ENCODE data around the gene SLC12A8. TPM values are rescaled to one million over a fixed set of nuclear protein-coding genes. Genes with fewer than 3 reads are reported as not detected.

SLC12A8 gene
- total RNA-seq, 1 experiment from 2014 or later, result 7.1 TPM

DNA sequence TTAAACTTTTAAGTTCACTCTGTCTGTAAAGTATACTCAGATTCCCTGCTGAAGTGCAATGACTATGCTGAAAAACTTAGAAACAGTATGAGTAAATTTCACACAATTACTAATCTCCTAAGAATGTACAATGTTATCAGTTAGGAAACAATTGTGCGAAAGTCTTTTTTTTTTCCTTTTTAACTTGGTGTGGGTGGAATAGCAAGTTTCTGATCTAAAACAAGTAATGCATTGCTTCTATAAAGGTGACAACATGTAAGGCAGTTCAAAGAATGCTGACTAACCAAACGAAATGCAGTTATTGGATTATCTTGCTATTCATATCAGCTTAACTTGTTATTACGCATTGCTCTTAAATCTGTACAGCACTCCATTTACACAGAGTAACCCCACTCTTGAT, 19.3 kb upstream of the SLC12A8 start:
- intact Hi-C loops (cut with micrococcal nuclease; ENCODE audit: unreplicated experiment), result no loop called here
- DNase-seq (ENCODE audit: low spot score), result no peak
- no peak overlapping the region for H3K4me3 ChIP-seq (ENCODE audit: low read depth, low read length, poor library complexity, severe bottlenecking)
- TSS peak; percentile 7 for BruUV-seq (replicated peaks)
- H3K27ac ChIP-seq (ENCODE audit: low read depth, low read length, poor library complexity, severe bottlenecking), result peak overlapping the region; percentile 0
- CTCF ChIA-PET, result interaction anchor here (0.5 kb wide), 1 partner anchor 21 kb away, joined by 3 read pairs; no protein-coding TSS in a partner anchor
- peaks cover 12% of the 10 kb centered on the region for H3K4me1 ChIP-seq (ENCODE audit: insufficient read depth, low read length, poor library complexity, severe bottlenecking)
- POLR2A ChIA-PET (ENCODE audit: low non-redundant PET), result no interaction called here
- TF ChIP-seq EZH2 (IDR thresholded peaks at IDR 0.05; ENCODE audit: borderline replicate concordance, low read depth, low read length, poor library complexity, severe bottlenecking), result no peak
- TF ChIP-seq, protein P1, sequence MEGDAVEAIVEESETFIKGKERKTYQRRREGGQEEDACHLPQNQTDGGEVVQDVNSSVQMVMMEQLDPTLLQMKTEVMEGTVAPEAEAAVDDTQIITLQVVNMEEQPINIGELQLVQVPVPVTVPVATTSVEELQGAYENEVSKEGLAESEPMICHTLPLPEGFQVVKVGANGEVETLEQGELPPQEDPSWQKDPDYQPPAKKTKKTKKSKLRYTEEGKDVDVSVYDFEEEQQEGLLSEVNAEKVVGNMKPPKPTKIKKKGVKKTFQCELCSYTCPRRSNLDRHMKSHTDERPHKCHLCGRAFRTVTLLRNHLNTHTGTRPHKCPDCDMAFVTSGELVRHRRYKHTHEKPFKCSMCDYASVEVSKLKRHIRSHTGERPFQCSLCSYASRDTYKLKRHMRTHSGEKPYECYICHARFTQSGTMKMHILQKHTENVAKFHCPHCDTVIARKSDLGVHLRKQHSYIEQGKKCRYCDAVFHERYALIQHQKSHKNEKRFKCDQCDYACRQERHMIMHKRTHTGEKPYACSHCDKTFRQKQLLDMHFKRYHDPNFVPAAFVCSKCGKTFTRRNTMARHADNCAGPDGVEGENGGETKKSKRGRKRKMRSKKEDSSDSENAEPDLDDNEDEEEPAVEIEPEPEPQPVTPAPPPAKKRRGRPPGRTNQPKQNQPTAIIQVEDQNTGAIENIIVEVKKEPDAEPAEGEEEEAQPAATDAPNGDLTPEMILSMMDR (conservative IDR thresholded peaks at IDR 0.05; ENCODE audit: low read depth, low read length), result no peak
- H3K27me3 ChIP-seq (replicated peaks; ENCODE audit: insufficient read depth, low read depth, low read length, poor library complexity), result no peaks in the 10 kb centered on the region
- no peaks in the 10 kb centered on the region for H3K9me3 ChIP-seq (ENCODE audit: low read depth, low read length, poor library complexity, severe bottlenecking)
- peaks cover 8% of the 10 kb centered on the region for H3K36me3 ChIP-seq (ENCODE audit: insufficient read depth, low read length, poor library complexity, severe bottlenecking)

- no peak for DNase-seq (ENCODE audit: low spot score)
- TF ChIP-seq, protein P1 (conservative IDR thresholded peaks at IDR 0.05; ENCODE audit: low read depth, low read length), result no peak
- no peak for TF ChIP-seq EZH2 (IDR thresholded peaks at IDR 0.05; ENCODE audit: borderline replicate concordance, low read depth, low read length, poor library complexity, severe bottlenecking)
- peaks cover 12% of the 10 kb centered on the region for H3K4me1 ChIP-seq (ENCODE audit: insufficient read depth, low read length, poor library complexity, severe bottlenecking)
- peaks cover 8% of the 10 kb centered on the region for H3K36me3 ChIP-seq (ENCODE audit: insufficient read depth, low read length, poor library complexity, severe bottlenecking)
- H3K27me3 ChIP-seq (replicated peaks; ENCODE audit: insufficient read depth, low read depth, low read length, poor library complexity), result no peaks in the 10 kb centered on the region
- no TSS peak for BruUV-seq (replicated peaks)
- POLR2A ChIA-PET (ENCODE audit: low non-redundant PET), result no interaction called here
- CTCF ChIA-PET, result interaction anchor here (0.6 kb wide), 2 partner anchors 145 to 541 kb away, joined by 5 to 10 read pairs; partner anchors contain the start of gene ZNF148
- H3K27ac ChIP-seq (ENCODE audit: low read depth, low read length, poor library complexity, severe bottlenecking), result no peak overlapping the region
- no peak overlapping the region for H3K4me3 ChIP-seq (ENCODE audit: low read depth, low read length, poor library complexity, severe bottlenecking)
- H3K9me3 ChIP-seq (ENCODE audit: low read depth, low read length, poor library complexity, severe bottlenecking), result no peaks in the 10 kb centered on the region
- intact Hi-C loops (cut with micrococcal nuclease; ENCODE audit: unreplicated experiment), result no loop called here
Observed at GRCh38 chr3:125229707-125230106, 17.2 kb upstream of the SLC12A8 start.

DNA sequence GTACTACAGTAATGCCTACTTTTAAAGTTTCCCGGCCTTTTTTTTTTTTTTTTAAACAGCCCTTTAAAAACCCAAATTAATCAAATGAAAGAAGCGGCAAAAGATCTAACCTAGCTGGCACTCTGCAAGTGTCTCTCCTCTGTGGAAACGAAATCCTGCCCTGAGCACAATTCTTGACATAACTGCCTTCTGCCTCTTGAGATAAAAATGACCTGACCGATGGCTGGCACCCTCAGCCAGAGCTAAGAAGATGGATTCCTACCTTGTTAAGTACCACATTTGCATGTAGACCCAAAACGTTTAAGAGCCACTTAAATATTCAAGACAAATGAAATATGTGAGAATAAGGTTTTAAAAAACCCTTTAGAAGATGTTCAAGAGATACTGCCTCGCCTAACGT, 16.6 kb upstream of the SLC12A8 start:
- ChIA-PET POLR2A (ENCODE audit: low non-redundant PET) (no interaction called here), CTCF (interaction anchor here (0.6 kb wide), 2 partner anchors 146 to 540 kb away, joined by 5 to 10 read pairs; partner anchors contain the start of gene ZNF148)
- TF ChIP-seq, protein P1 (conservative IDR thresholded peaks at IDR 0.05; ENCODE audit: low read depth, low read length), result no peak
- no peak for TF ChIP-seq EZH2 (IDR thresholded peaks at IDR 0.05; ENCODE audit: borderline replicate concordance, low read depth, low read length, poor library complexity, severe bottlenecking)
- H3K27ac ChIP-seq (ENCODE audit: low read depth, low read length, poor library complexity, severe bottlenecking), result no peak overlapping the region
- no peak overlapping the region for H3K4me3 ChIP-seq (ENCODE audit: low read depth, low read length, poor library complexity, severe bottlenecking)
- H3K27me3 ChIP-seq (replicated peaks; ENCODE audit: insufficient read depth, low read depth, low read length, poor library complexity), result no peaks in the 10 kb centered on the region
- H3K9me3 ChIP-seq (ENCODE audit: low read depth, low read length, poor library complexity, severe bottlenecking), result no peaks in the 10 kb centered on the region
- intact Hi-C loops (cut with micrococcal nuclease; ENCODE audit: unreplicated experiment), result no loop called here
- BruUV-seq (replicated peaks), result no TSS peak
- peaks cover 8% of the 10 kb centered on the region for H3K36me3 ChIP-seq (ENCODE audit: insufficient read depth, low read length, poor library complexity, severe bottlenecking)
- DNase-seq (ENCODE audit: low spot score), result no peak
- peaks cover 12% of the 10 kb centered on the region for H3K4me1 ChIP-seq (ENCODE audit: insufficient read depth, low read length, poor library complexity, severe bottlenecking)
